HL-60 (cell line): Measurements from ENCODE around the gene DCC.

Experiments
- GABPA ChIP-seq: IDR thresholded peaks from 2 replicates; pipeline ENCODE4 v1.6.1; 2012; ENCODE audit warnings: low read depth
- POLR2AphosphoS5 ChIP-seq: IDR thresholded peaks from 2 replicates; pipeline ENCODE4 v1.6.1; 2012; ENCODE audit warnings: low read depth

- TF ChIP-seq GABPA: no peak
- TF ChIP-seq POLR2AphosphoS5: no peak
These were observed 312.4 kb downstream of the DCC start for GRCh38 chr18:52652391-52652790.
